Breast epithelium (tissue), 3 donors: Measurements from ENCODE around the gene EIF2B4.
A peak's percentile ranks its signal among the peaks of the same experiment; 100 is the strongest.

Source experiments
- CTCF ChIP-seq, 3 donors: fragments of 450-650 bp; IDR thresholded peaks; one replicate each; pipeline ENCODE4 v1.5.1; 2016 to 2017; ENCODE audit warnings: antibody characterized with exemption in 3 of 3, mild to moderate bottlenecking in 3 of 3, moderate library complexity in 3 of 3
- POLR2A ChIP-seq: fragments of 450-650 bp; IDR thresholded peaks from one replicate; pipeline ENCODE4 v1.6.1; 2016; ENCODE audit warnings: antibody characterized with exemption, mild to moderate bottlenecking, moderate library complexity

DNA sequence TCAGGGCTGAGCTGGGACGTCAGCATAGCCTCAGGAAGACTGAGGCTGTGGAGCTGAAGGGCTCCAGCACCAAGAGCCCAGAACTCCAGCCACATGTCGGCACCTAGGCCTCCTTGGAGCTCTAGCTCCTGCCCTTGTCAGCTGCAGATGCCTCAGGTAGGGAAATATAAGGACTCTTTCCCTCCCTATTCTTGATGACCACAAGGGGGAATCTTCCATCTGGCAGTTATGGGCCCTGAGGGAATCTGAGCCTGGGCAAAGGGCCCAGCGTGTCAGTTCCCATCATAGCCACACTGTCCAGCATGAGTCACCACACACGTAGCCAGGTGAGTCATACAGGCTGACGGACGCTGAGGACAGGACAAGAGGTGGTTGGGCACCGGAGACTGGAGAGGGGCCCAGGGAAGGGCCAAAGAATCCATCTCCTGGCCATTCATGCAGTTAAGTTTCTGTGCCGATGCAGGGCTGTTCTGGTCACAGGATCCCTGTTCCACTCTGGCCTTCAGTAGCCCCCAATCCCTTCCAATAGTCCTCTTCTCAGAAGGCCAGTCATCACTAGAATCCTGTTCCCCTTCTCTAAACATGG, 49.1 kb downstream of the EIF2B4 start:
- TF ChIP-seq POLR2A = no peak
- peak; percentile 54 to 83 (median 67) for TF ChIP-seq CTCF (IDR thresholded peaks at IDR 0.05)
